Measurements from ENCODE around the gene GTF2E1. TPM values are rescaled to one million over a fixed set of nuclear protein-coding genes. Genes with fewer than 3 reads are reported as not detected.
A peak's percentile ranks its signal among the peaks of the same experiment; 100 is the strongest.

GTF2E1 gene
- polyA plus RNA-seq, 1 experiment, result 8.1 TPM

- Histone ChIP-seq H3K36me3 (ENCODE audit: control insufficient read depth, insufficient read depth, low read length) (no peaks in the 10 kb centered on the region), H3K27me3 (ENCODE audit: control insufficient read depth, insufficient read depth, low read length) (no peaks in the 10 kb centered on the region), H3K4me3 (ENCODE audit: low read depth, low read length) (no peak overlapping the region)
- no peak for TF ChIP-seq CTCF (IDR thresholded peaks at IDR 0.05; ENCODE audit: insufficient read depth, low read depth, low read length)
- no peak for DNase-seq (ENCODE audit: low read depth)
- POLR2A ChIA-PET, result no interaction called here
- CTCF ChIA-PET, result interaction anchor here (9.6 kb wide), 1 partner anchor 228 kb away, joined by 296 read pairs; no protein-coding TSS in a partner anchor
These were observed 48.5 kb downstream of the GTF2E1 start for GRCh38 chr3:120791010-120791409.

GRCh38 chr3:120791913-120792312 lies 49.4 kb downstream of the GTF2E1 start:
- Histone ChIP-seq H3K36me3 (ENCODE audit: control insufficient read depth, insufficient read depth, low read length) (no peaks in the 10 kb centered on the region), H3K27me3 (ENCODE audit: control insufficient read depth, insufficient read depth, low read length) (no peaks in the 10 kb centered on the region), H3K4me3 (ENCODE audit: low read depth, low read length) (no peak overlapping the region)
- ChIA-PET CTCF (interaction anchor here (9.6 kb wide), 1 partner anchor 229 kb away, joined by 296 read pairs; no protein-coding TSS in a partner anchor), POLR2A (no interaction called here)
- TF ChIP-seq CTCF (IDR thresholded peaks at IDR 0.05; ENCODE audit: insufficient read depth, low read depth, low read length), result 0 out of 2 replicates have a peak, but pooled peaks have one; percentile 12
- DNase-seq (ENCODE audit: low read depth), result no peak

GRCh38 chr3:120793601-120794000 lies 51.1 kb downstream of the GTF2E1 start:
- DNase-seq (ENCODE audit: low read depth), result no peak
- H3K4me3 ChIP-seq (ENCODE audit: low read depth, low read length), result no peak overlapping the region
- no peak for TF ChIP-seq CTCF (IDR thresholded peaks at IDR 0.05; ENCODE audit: insufficient read depth, low read depth, low read length)
- no peaks in the 10 kb centered on the region for H3K27me3 ChIP-seq (ENCODE audit: control insufficient read depth, insufficient read depth, low read length)
- POLR2A ChIA-PET, result no interaction called here
- CTCF ChIA-PET, result interaction anchor here (0.6 to 9.6 kb wide), 6 partner anchors 13 to 917 kb away, joined by 3 to 296 read pairs (median 6); no protein-coding TSS in a partner anchor
- no peaks in the 10 kb centered on the region for H3K36me3 ChIP-seq (ENCODE audit: control insufficient read depth, insufficient read depth, low read length)

GRCh38 chr3:120795017-120795648 lies 52.6 kb downstream of the GTF2E1 start:
- peak; percentile 82 for TF ChIP-seq CTCF (IDR thresholded peaks at IDR 0.05; ENCODE audit: insufficient read depth, low read depth, low read length)
- Histone ChIP-seq H3K27me3 (ENCODE audit: control insufficient read depth, insufficient read depth, low read length) (no peaks in the 10 kb centered on the region), H3K4me3 (ENCODE audit: low read depth, low read length) (no peak overlapping the region), H3K36me3 (ENCODE audit: control insufficient read depth, insufficient read depth, low read length) (no peaks in the 10 kb centered on the region)
- DNase-seq (ENCODE audit: low read depth), result no peak
- ChIA-PET POLR2A (interaction anchor here (0.5 kb wide), 1 partner anchor 272 kb away, joined by 3 read pairs; no protein-coding TSS in a partner anchor), CTCF (interaction anchor here (0.7 to 9.6 kb wide), 32 partner anchors 8 to 561 kb away, joined by 3 to 296 read pairs (median 5); partner anchors contain the start of genes GTF2E1, NDUFB4 and RABL3)

- Histone ChIP-seq H3K36me3 (ENCODE audit: control insufficient read depth, insufficient read depth, low read length) (no peaks in the 10 kb centered on the region), H3K4me3 (ENCODE audit: low read depth, low read length) (no peak overlapping the region), H3K27me3 (ENCODE audit: control insufficient read depth, insufficient read depth, low read length) (no peaks in the 10 kb centered on the region)
- POLR2A ChIA-PET, result no interaction called here
- TF ChIP-seq CTCF (IDR thresholded peaks at IDR 0.05; ENCODE audit: insufficient read depth, low read depth, low read length), result no peak
- no peak for DNase-seq (ENCODE audit: low read depth)
- CTCF ChIA-PET, result interaction anchor here (0.9 to 9.6 kb wide), 9 partner anchors 9 to 552 kb away, joined by 3 to 296 read pairs (median 6); no protein-coding TSS in a partner anchor
These were observed 53.4 kb downstream of the GTF2E1 start for GRCh38 chr3:120795959-120796358.

All from BJ (cell line).